GM21723 (cell line): ENCODE data around the gene PTX4.
A peak's percentile ranks its signal among the peaks of the same experiment; 100 is the strongest.
"Not testable (repeated sequence)": the region's sequence is repeated elsewhere in the genome, so short reads cannot be mapped to it uniquely, and the experiment has no call there.

Source experiments
- ATAC-seq: cut with Tn5 transposase; IDR thresholded peaks from one replicate; pipeline ENCODE4 v1.9.1; 2021; ENCODE audit warnings: mild to moderate bottlenecking, moderate library complexity; ENCODE audit not compliant: unreplicated experiment

The PTX4 gene

GRCh38 chr16:1486551-1487390 is 2.0 kb downstream of the PTX4 start:
- ATAC-seq, result no peak

- ATAC-seq, result no peak
Measured at GRCh38 chr16:1485847-1486496, 2.8 kb downstream of the PTX4 start.

- no peak for ATAC-seq
Measured at GRCh38 chr16:1481906-1482835, 6.6 kb downstream of the PTX4 start.

GRCh38 chr16:1478937-1479336 is 9.8 kb downstream of the PTX4 start:
- not testable (repeated sequence) for ATAC-seq

- no peak for ATAC-seq
Measured at GRCh38 chr16:1477033-1477432, 11.7 kb downstream of the PTX4 start.

DNA sequence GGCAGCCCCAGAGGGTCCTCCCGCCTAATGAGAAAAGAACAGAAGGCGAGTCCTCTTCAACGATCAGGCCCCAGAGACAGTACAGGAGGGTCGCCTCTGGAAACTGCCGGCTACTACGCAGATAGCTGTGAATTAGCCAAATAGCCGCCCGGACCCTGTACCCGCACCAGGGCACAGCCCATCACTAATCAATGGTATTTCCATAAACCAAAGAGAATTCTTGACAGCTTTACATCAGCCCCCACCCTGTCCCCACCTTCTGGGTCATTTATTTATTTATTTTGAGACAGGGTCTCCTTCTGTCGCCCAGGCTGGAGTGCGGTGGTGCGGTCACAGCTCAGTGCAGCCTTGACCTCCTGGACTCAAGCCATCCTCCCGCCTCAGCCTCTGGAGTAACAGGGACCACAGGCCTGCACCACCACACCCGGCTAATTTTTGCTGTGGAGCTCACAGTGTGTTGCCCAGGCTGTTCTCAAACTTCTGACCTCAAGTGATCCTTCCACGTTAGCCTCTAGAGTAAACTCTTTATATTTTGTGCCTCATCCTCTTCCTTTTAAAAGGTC is 13.1 kb downstream of the PTX4 start:
- ATAC-seq, result no peak

- peak; percentile 79 for ATAC-seq
Measured at GRCh38 chr16:1474796-1475551, 13.8 kb downstream of the PTX4 start, which contains the start of gene CLCN7. TSS of gene CLCN7 (minus strand) at chr16:1475028. CDS start at chr16:1474974, 54 bp downstream.

GRCh38 chr16:1474082-1474795 is 14.5 kb downstream of the PTX4 start:
- ATAC-seq, result peak; percentile 28

DNA sequence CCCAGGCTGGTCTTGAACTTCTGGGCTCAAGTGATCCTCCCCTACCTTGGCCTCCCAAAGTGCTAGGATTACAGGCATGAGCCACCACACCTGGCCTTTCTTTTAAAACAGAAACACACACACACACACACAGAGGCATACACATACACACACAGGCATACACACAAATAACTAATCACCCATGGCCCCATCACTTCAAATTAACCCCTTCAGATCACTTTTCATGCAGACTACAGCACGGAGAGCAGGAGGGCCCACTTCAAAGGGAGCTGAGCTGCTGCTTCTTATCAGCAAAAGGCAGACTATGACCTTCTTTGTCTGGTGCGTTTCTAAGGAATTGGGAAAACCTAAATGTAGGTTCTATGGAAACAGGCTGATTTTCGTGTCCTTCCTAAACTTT is 15.8 kb downstream of the PTX4 start:
- no peak for ATAC-seq

DNA sequence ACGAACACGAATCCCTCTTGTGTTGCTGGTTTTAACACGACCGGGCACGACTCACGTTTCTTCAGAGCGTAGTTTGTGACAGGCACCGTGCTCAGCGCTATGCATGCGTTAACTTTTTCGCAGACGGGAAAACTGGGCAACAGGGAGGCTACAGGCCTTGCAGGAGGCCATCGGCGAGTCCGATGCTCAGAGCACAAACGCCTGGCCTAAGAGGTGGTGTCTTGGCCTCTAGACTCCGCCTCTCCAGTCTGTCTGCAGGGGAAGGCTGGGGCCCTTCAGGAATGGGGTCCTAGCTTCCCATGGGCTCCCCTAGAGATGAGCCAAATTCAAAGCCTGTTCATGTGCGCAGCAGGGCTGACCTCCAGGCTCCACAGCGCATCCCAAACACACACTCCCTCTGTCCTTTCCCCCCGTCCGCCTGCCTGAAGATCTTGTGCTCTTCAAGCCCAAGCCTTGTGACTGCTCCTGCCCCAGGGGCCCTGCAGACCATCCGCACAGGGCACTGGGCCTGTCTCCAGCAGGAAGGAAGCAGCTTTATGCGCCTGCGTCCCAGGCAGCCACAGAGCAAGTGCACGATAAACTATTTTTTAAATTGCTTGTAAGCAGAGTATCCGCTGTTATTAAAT is 17.1 kb downstream of the PTX4 start:
- ATAC-seq, result no peak

DNA sequence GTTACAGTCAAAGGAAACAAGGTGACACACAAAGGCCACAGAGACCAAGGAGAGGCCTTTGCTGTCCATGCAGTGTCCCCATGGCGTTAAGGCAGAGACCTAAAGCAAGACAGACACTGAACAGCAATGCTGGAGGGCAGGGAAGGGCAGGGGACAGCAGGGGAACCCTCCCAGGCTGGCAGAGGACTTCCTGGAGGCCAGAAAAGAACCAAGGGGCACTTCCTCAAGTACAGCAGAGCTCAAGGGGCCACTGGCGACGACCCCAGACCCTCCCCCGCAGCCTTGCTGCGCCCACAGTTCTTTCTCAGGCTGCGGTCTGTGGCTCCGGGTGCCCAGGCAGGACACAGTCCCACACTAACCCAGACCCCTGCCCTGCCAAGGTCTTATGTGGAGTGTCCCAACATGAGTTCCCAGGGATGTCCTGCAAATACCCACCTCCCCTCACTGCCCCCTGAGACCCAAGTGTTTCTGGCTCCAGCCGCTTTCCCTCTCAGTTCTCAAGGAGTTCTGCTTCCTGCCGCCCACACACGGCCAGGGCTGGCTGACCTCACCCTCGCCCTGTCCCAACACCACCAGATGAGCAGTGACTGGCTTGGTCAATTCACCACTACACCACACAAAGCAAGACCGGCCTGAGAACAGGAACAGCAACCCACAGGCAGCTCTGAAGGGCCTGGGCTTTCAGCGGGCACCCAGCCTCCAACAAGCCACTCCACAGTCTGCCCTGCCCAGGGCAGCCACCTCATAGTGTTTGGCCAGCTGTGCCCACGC is 18.1 kb downstream of the PTX4 start:
- ATAC-seq, result no peak

DNA sequence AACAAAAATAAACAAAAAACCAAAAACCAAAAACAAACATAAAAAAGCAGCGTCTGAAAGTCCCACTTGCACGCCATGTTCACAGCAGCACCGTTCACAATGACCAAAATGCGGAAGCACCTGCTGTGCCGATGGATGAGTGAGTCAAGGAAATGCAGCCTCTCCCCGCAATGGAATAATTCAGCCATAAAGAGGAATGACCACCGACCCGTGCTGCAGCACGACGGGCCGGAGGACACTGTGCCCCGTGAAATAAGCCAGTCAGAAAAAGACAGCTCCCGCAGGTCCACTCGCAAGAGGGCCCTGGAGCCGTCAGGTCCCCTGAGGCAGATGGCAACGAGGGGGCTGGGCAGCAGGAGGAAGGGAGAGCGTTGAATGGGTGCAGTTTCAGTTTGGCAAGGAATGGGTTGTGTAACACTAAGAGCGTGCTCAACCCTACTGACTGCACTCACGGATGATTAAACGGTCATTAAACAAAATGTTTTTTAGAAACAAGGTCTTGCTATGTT is 19.0 kb downstream of the PTX4 start:
- no peak for ATAC-seq

DNA sequence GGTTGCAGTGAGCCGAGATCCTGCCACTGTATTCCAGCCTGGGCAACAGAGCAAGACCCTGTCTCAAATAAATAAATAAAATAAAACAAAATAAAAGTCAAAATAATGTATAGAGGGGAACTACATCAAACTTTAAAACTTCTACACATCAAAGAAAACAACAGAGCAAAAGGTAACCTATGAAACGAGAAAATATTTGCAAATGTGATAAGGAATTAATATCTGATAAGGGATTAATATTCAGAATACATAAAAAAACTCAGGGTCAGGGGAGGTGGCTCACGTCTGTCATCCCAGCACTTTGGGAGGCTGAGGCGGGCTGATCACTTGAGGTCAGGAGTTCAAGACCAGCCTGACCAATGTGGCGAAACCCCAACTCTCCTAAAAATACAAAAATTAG is 19.6 kb downstream of the PTX4 start:
- ATAC-seq, result not testable (repeated sequence)

GRCh38 chr16:1468426-1468810 is 20.3 kb downstream of the PTX4 start:
- ATAC-seq, result no peak

- no peak for ATAC-seq
Measured at GRCh38 chr16:1466968-1467521, 21.7 kb downstream of the PTX4 start.

GRCh38 chr16:1466054-1466453 is 22.7 kb downstream of the PTX4 start:
- ATAC-seq, result no peak

DNA sequence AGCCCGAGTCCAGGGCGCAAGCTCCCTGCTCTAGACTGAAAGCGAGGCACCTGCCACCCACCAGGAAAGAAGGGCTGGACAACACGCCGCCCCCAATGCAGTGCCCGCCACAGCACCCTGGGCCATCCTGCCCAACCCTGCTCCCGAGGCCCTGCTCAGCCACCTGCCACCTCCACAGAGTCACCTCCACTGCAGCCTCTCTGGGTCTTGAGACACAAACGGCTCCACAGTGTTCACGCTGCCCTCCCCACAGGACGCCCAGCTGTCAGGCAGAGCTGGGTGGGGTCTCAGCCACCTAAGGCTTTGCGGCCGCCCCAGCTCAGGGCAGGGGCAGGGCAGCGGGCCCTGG is 23.2 kb downstream of the PTX4 start:
- ATAC-seq, result no peak
